ENCODE measurements around the gene KLHDC7A.

KLHDC7A gene

DNA sequence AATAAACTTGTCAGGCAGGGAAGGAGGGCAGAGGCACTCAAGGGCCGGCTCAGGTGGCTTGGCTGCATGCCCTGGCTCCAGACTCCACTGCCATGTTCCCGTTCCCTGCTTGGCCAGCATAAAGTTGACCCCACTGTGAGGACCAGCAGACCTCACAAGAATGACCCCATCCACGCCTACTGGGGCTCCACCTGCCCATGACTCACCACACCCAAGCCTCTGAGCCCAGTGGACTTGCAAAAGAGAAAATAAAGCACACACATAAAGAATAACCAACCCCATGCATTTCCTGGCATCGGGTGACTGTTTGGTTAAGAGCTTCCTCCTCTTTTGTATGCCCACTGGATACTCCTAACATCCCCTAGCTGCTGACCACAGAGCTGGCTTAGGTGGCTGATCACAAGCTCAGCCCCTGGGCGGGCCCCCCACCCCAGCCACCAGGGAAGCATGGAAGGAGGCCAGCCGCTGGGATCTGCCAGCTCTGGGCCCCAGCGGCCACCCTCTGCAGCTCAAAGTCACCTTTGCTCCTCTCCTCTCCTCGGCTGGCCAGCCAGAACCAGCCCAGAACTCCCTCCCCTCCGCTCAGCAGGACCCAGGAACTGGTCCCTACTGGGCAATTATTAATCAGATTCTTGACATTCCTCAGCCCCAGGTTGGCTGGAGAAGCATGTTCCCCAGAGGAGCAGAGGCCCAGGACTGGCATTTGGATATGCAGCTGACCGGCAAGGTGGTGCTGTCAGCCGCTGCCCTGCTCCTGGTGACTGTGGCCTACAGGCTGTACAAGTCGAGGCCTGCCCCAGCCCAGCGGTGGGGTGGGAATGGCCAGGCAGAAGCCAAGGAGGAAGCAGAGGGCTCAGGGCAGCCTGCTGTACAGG lies at the start of gene KLHDC7A:
Gene KLHDC7A (plus strand): TSS at position 616 of the 875 bp plus-strand sequence. CDS start 52 bp downstream, at position 668.
- no peak within 1 kb of the TSS for H3K4me3 ChIP-seq (ENCODE audit: control insufficient read depth, low read depth, low read length)
- no peak for DNase-seq (ENCODE audit: low read depth)
- TF ChIP-seq, protein P1, sequence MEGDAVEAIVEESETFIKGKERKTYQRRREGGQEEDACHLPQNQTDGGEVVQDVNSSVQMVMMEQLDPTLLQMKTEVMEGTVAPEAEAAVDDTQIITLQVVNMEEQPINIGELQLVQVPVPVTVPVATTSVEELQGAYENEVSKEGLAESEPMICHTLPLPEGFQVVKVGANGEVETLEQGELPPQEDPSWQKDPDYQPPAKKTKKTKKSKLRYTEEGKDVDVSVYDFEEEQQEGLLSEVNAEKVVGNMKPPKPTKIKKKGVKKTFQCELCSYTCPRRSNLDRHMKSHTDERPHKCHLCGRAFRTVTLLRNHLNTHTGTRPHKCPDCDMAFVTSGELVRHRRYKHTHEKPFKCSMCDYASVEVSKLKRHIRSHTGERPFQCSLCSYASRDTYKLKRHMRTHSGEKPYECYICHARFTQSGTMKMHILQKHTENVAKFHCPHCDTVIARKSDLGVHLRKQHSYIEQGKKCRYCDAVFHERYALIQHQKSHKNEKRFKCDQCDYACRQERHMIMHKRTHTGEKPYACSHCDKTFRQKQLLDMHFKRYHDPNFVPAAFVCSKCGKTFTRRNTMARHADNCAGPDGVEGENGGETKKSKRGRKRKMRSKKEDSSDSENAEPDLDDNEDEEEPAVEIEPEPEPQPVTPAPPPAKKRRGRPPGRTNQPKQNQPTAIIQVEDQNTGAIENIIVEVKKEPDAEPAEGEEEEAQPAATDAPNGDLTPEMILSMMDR (conservative IDR thresholded peaks at IDR 0.05; ENCODE audit: control insufficient read depth, insufficient read depth, low read depth, low read length), result no peak

DNA sequence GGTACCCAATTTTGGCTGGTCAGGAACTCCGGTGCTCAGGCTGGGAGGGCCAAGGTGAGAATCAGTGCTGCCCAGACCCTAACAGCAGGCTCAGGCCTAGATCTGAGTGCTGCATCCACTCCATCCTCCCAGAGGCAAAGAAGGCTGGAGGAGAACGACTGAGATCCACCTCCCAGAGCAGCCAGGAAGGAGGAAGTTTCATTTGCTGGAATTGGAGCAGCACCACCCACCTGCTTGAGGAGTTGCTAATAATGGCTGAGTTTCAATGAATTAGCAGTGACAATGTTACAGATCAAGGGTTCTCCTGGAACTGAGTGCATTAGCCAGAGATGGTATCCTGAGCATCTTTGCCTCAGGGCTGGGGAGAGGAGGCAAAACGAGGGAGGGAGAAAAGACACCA lies 46.7 kb upstream of the KLHDC7A start:
- H3K4me3 ChIP-seq (ENCODE audit: control insufficient read depth, low read depth, low read length), result no peak overlapping the region
- TF ChIP-seq, protein P1 (conservative IDR thresholded peaks at IDR 0.05; ENCODE audit: control insufficient read depth, insufficient read depth, low read depth, low read length), result no peak
- no peak for DNase-seq (ENCODE audit: low read depth)

DNA sequence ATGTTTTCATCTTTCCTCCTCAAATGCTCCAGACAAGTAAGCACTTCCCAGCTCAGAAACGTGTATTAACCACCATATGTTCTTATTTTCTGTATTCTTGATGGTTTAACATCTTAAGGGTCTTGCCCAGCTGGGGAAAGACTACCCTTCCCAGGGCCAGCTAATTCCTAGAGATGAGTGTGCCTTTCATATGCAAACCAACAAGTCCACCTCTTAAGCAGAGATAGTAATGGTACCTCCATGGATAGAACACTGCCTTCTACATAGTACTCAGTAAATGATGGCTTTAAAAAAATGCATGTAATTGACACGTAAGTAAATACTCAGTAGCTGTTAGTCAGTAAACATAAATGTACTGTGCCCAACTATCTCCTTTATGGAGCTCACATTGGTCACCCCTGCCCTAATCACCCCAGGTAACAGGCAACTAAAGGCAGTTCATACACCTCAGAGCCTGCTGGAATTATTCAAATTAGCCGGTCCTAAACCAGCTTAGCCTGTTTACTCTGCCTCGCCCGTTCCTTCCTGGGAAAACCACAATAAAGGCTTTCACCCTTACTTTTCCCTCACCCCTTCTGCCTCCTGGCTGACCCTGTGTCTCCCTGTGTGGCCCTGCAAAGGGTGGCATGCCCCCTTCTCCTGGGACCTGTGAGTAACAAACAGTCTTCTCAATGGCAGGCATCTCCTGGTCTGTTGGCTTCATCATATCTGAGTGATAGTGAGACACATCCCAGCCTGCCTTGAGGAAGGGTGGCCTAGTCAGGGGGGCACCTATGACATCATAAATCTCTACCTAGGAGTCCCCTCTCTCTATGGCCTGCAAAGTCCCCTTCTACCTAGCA lies 40.1 kb upstream of the KLHDC7A start:
- TF ChIP-seq, protein P1 (conservative IDR thresholded peaks at IDR 0.05; ENCODE audit: control insufficient read depth, insufficient read depth, low read depth, low read length), result no peak
- H3K4me3 ChIP-seq (ENCODE audit: control insufficient read depth, low read depth, low read length), result no peak overlapping the region
- DNase-seq (ENCODE audit: low read depth), result no peak

DNA sequence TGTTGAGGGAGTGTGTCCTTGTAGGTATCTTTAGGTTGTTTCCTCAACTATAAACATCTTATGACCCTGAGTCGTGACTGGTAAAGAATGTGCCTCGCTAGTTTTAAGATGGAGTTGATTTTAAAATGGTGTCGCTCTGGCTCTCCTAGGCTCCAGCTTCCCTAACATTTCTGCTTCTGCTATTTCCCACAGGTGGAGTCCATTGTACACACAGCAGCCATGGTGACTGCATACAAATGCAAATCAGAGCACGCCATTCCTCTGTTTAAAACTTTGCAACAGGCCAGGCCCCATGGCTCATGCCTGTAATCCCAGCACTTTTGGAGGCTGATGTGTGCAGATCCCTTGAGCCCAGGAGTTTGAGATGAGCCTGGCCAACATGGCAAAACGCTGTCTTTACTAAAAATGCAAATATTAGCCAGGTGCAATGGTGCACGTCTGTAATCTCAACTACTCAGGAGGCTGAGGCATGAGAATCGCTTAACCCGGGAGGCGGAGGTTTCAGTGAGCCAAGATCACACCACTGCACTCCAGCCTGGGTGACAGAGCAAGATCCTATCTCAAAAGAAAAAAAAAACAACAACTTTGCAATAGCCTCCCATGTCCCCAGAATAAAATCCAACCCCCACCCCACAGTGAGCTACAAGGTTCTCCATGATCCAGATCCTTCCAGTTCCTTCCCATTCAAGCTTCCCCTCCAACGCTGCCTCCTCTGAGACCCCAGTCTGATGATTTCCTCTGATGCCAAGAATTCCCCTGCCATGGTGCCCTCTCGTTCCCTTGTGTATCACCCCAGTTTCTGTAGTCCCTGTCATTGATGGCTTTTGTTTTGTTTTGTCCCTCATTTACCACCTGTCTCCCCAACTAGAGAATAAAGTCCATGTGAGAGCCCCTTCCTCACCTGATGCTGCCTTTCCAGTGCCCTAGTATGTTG lies 36.9 kb upstream of the KLHDC7A start:
- no peak overlapping the region for H3K4me3 ChIP-seq (ENCODE audit: control insufficient read depth, low read depth, low read length)
- no peak for DNase-seq (ENCODE audit: low read depth)
- TF ChIP-seq, protein P1 (conservative IDR thresholded peaks at IDR 0.05; ENCODE audit: control insufficient read depth, insufficient read depth, low read depth, low read length), result no peak

DNA sequence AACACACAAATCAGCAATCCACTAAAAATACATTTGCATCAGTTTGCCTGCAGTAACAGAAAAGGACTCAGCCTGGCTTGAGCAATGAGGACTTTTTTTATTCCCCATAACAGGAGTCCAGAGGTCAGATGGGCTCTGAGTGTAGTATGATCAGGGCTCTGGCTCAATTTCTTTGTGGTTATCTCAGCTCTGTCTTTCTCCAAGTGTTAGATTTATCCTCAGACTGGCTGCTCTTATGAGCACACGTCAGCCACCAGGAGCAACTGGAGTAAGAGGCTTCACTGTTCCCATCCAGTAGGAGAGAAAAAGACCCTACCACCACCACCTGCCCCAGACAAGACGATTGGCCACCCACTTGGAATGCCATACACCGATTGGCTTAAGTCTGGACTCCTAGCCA lies 36.2 kb upstream of the KLHDC7A start:
- TF ChIP-seq, protein P1 (conservative IDR thresholded peaks at IDR 0.05; ENCODE audit: control insufficient read depth, insufficient read depth, low read depth, low read length), result no peak

DNA sequence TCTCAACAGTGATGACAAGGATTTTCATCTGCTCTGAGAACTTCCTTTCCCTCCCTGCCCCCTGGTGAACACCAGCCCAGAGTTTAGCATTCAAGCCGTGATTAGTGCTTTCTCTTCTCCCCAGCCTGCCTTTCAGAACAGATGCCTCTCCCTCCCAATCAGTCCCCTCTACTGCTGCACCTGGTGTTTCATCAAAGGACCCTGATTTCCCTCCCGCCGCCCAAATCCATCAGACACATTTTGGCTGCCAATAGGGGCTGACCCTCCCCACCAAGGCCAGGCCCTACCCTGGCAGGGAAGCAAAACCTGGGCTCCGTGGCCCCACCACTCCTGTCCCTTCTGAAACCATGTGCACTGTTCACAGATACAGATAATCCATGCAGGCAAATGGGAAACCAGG lies 34.0 kb upstream of the KLHDC7A start:
- H3K4me3 ChIP-seq (ENCODE audit: control insufficient read depth, low read depth, low read length), result no peak overlapping the region
- TF ChIP-seq, protein P1 (conservative IDR thresholded peaks at IDR 0.05; ENCODE audit: control insufficient read depth, insufficient read depth, low read depth, low read length), result no peak
- no peak for DNase-seq (ENCODE audit: low read depth)

More for the DNA sequence above, 36.2 kb upstream of the KLHDC7A start:
- no peak for DNase-seq (ENCODE audit: low read depth)
- no peak overlapping the region for H3K4me3 ChIP-seq (ENCODE audit: control insufficient read depth, low read depth, low read length)

Measured in fibroblast of mammary gland (primary cell).